Measurements from ENCODE around the gene AP1M1. TPM values are rescaled to one million over a fixed set of nuclear protein-coding genes. Genes with fewer than 3 reads are reported as not detected.

The AP1M1 gene
- total RNA-seq, result 49.7 TPM

GRCh38 chr19:16197622-16198369 lies at the start of gene AP1M1:
Gene AP1M1 (plus strand): TSS chr19:16197911. CDS start chr19:16198027, 116 bp downstream.

GRCh38 chr19:16185123-16185767 lies 12.5 kb upstream of the AP1M1 start, which contains the start of gene FAM32A:
Gene FAM32A (plus strand): TSS chr19:16185410. CDS start chr19:16185443, 33 bp downstream.

Small RNAs within 50 kb of the gene (small RNA-seq; reads per million reads assigned to genes)
- gene RF00017 (ENCODE audit: low replicate concordance), result not detected

Other genes starting within 250 kb of the AP1M1 start
- gene OR10H4, start 248.9 kb upstream of the AP1M1 start, total RNA-seq, result not detected
- gene TPM4, start 121.4 kb upstream of the AP1M1 start, total RNA-seq, result 341 TPM
- gene RAB8A, start 86.0 kb upstream of the AP1M1 start, total RNA-seq, result 59.8 TPM
- gene HSH2D, start 54.2 kb upstream of the AP1M1 start, total RNA-seq, result 2.6 TPM
- not detected for gene CIB3, start 24.4 kb upstream of the AP1M1 start, total RNA-seq
- 65.9 TPM for gene FAM32A, start 12.5 kb upstream of the AP1M1 start, total RNA-seq
- gene KLF2, start 126.9 kb downstream of the AP1M1 start, total RNA-seq, result 54.6 TPM

Measured in metanephros (tissue), 2 donors.